KOPT-K1 (cell line): Measurements from ENCODE around the gene DCAF7.

Experiments used
- H3K27ac ChIP-seq: fragments of 200-600 bp; sonication (generic); 2 replicates; pipeline ENCODE4 v1.5.1; 2016; ENCODE audit warnings: antibody characterized with exemption, mild to moderate bottlenecking, low read depth, low read length; ENCODE audit not compliant: poor library complexity, severe bottlenecking
- H3K36me3 ChIP-seq: fragments of 200-600 bp; sonication (generic); 2 replicates; pipeline ENCODE4 v1.5.1; 2017; ENCODE audit warnings: antibody characterized with exemption, mild to moderate bottlenecking, low read length, moderate library complexity; ENCODE audit not compliant: insufficient read depth
- H3K9me3 ChIP-seq: fragments of 200-600 bp; sonication (generic); 2 replicates; pipeline ENCODE4 v1.5.1; 2017; ENCODE audit warnings: antibody characterized with exemption, low read length, mild to moderate bottlenecking; ENCODE audit not compliant: insufficient read depth, poor library complexity, severe bottlenecking

Gene DCAF7

GRCh38 chr17:63613663-63614062, 63.4 kb downstream of the DCAF7 start:
- Histone ChIP-seq H3K27ac (no peak overlapping the region), H3K9me3 (no peaks in the 10 kb centered on the region)

GRCh38 chr17:63621229-63621683, 71.0 kb downstream of the DCAF7 start:
- peak overlapping the region; percentile 59 for H3K27ac ChIP-seq

More at GRCh38 chr17:63613663-63614062, 63.4 kb downstream of the DCAF7 start:
- H3K36me3 ChIP-seq: peaks cover 24% of the 10 kb centered on the region

GRCh38 chr17:63621684-63622573, 71.7 kb downstream of the DCAF7 start, which contains the start of gene MAP3K3:
TSS of gene MAP3K3 (plus strand) at chr17:63622417. CDS start at chr17:63622760, 343 bp downstream.
- Histone ChIP-seq H3K9me3 (no peaks in the 10 kb centered on the region), H3K27ac (peak within 1 kb of the TSS; percentile 59), H3K36me3 (no peaks in the 10 kb centered on the region)

More at GRCh38 chr17:63621229-63621683, 71.0 kb downstream of the DCAF7 start:
- Histone ChIP-seq H3K9me3 (no peaks in the 10 kb centered on the region), H3K36me3 (no peaks in the 10 kb centered on the region)

- no peaks in the 10 kb centered on the region for H3K9me3 ChIP-seq
- H3K36me3 ChIP-seq: no peaks in the 10 kb centered on the region
- H3K27ac ChIP-seq: peak overlapping the region; percentile 51
Observed at GRCh38 chr17:63622574-63623390, 72.5 kb downstream of the DCAF7 start.

GRCh38 chr17:63623786-63624530, 73.7 kb downstream of the DCAF7 start:
- Histone ChIP-seq H3K27ac (no peak overlapping the region), H3K36me3 (no peaks in the 10 kb centered on the region), H3K9me3 (no peaks in the 10 kb centered on the region)

- H3K27ac ChIP-seq: no peak overlapping the region
- H3K36me3 ChIP-seq: no peaks in the 10 kb centered on the region
- no peaks in the 10 kb centered on the region for H3K9me3 ChIP-seq
Observed at GRCh38 chr17:63624531-63624880, 74.2 kb downstream of the DCAF7 start.

GRCh38 chr17:63626551-63627180, 76.4 kb downstream of the DCAF7 start:
- Histone ChIP-seq H3K36me3 (no peaks in the 10 kb centered on the region), H3K9me3 (no peaks in the 10 kb centered on the region), H3K27ac (no peak overlapping the region)

GRCh38 chr17:63629627-63630026, 79.3 kb downstream of the DCAF7 start:
- no peaks in the 10 kb centered on the region for H3K9me3 ChIP-seq
- H3K27ac ChIP-seq: no peak overlapping the region
- H3K36me3 ChIP-seq: peaks cover 1% of the 10 kb centered on the region; the same call in 1 of the 2 replicates

- Histone ChIP-seq H3K9me3 (no peaks in the 10 kb centered on the region), H3K27ac (no peak overlapping the region), H3K36me3 (peaks cover 15% of the 10 kb centered on the region)
Observed at GRCh38 chr17:63631062-63631461, 80.8 kb downstream of the DCAF7 start.

- peaks cover 20% of the 10 kb centered on the region for H3K36me3 ChIP-seq
Observed at GRCh38 chr17:63631626-63632025, 81.3 kb downstream of the DCAF7 start.

GRCh38 chr17:63633742-63634141, 83.5 kb downstream of the DCAF7 start:
- H3K27ac ChIP-seq: no peak overlapping the region
- H3K9me3 ChIP-seq: no peaks in the 10 kb centered on the region
- H3K36me3 ChIP-seq: peaks cover 38% of the 10 kb centered on the region

More at GRCh38 chr17:63631626-63632025, 81.3 kb downstream of the DCAF7 start:
- no peak overlapping the region for H3K27ac ChIP-seq
- no peaks in the 10 kb centered on the region for H3K9me3 ChIP-seq

- no peaks in the 10 kb centered on the region for H3K9me3 ChIP-seq
- peaks cover 38% of the 10 kb centered on the region for H3K36me3 ChIP-seq
- H3K27ac ChIP-seq: no peak overlapping the region
Observed at GRCh38 chr17:63634163-63634562, 83.9 kb downstream of the DCAF7 start.

- H3K9me3 ChIP-seq: no peaks in the 10 kb centered on the region
- peaks cover 38% of the 10 kb centered on the region for H3K36me3 ChIP-seq
- no peak overlapping the region for H3K27ac ChIP-seq
Observed at GRCh38 chr17:63634816-63635215, 84.5 kb downstream of the DCAF7 start.

- H3K27ac ChIP-seq: no peak overlapping the region
- H3K36me3 ChIP-seq: peaks cover 38% of the 10 kb centered on the region
- H3K9me3 ChIP-seq: no peaks in the 10 kb centered on the region
Observed at GRCh38 chr17:63635290-63635689, 85.0 kb downstream of the DCAF7 start.
